ENCODE measurements around the gene NOCT. TPM values are rescaled to one million over a fixed set of nuclear protein-coding genes. Genes with fewer than 3 reads are reported as not detected.
"Not testable (repeated sequence)": the region's sequence is repeated elsewhere in the genome, so short reads cannot be mapped to it uniquely, and the experiment has no call there.

The NOCT gene
- total and polyA plus RNA-seq, 2 donors (not counting 1 experiment from before 2014, with no cell fraction given) = 2.6 to 3.8 TPM

GRCh38 chr4:139020384-139020783, 4.8 kb downstream of the NOCT start:
- H2AFZ ChIP-seq (ENCODE audit: insufficient read depth, low read depth, low read length, poor library complexity, severe bottlenecking) = no peak overlapping the region
- no peaks in the 10 kb centered on the region for H3K9me3 ChIP-seq (ENCODE audit: control extremely low read depth in 1 of 3, control insufficient read depth in 2 of 3, insufficient read depth in 1 of 3, low read length in 2 of 3)
- H3K79me2 ChIP-seq (ENCODE audit: control insufficient read depth, insufficient read depth, low read length) = peaks cover 49% of the 10 kb centered on the region
- POLR2A ChIA-PET = no interaction called here
- no peak overlapping the region for H3K27ac Mint-ChIP-seq
- ATAC-seq (ENCODE audit: low read depth) (no peak), DNase-seq (no peak)
- intact Hi-C loops (cut with micrococcal nuclease) = no loop called here
- TF ChIP-seq CTCF (IDR thresholded peaks at IDR 0.05) = no peak
- TF ChIP-seq EZH2 (IDR thresholded peaks at IDR 0.05; ENCODE audit: borderline replicate concordance, insufficient read depth, low read depth, low read length, poor library complexity, severe bottlenecking) = no peak
- H3K4me1 ChIP-seq (ENCODE audit: control insufficient read depth in 2 of 2, insufficient read depth in 2 of 2, low read length in 2 of 2) = peaks cover 5 to 9% of the 10 kb centered on the region in 2 donors
- peaks cover 0 to 2% of the 10 kb centered on the region in 2 experiments for H3K36me3 ChIP-seq (replicated peaks in 1 of 2; ENCODE audit: control extremely low read depth in 1 of 2, control insufficient read depth in 1 of 2, extremely low read depth in 1 of 2, insufficient read depth in 2 of 2, low read length in 1 of 2)
- CTCF ChIA-PET = interaction anchor here (1.0 to 6.7 kb wide), 2 partner anchors 10 to 149 kb away, joined by 3 to 77 read pairs; no protein-coding TSS in a partner anchor
- H4K20me1 ChIP-seq (ENCODE audit: control insufficient read depth, insufficient read depth, low read length, poor library complexity, severe bottlenecking) = peaks cover 4% of the 10 kb centered on the region
- H3K4me3 Mint-ChIP-seq = no peak overlapping the region
- no peaks in the 10 kb centered on the region for H3K27me3 ChIP-seq (replicated peaks in 1 of 4; ENCODE audit: control extremely low read depth in 1 of 4, control insufficient read depth in 3 of 4, insufficient read depth in 4 of 4, low read length in 3 of 4)
- H3K27me3 Mint-ChIP-seq = no peaks in the 10 kb centered on the region
- no peak overlapping the region for H3K9ac ChIP-seq (ENCODE audit: low read length)
- 100% methylated on average over 3 of the region's 4 CpGs for WGBS (ENCODE audit: insufficient coverage)
- no peak overlapping the region for H3K4me3 ChIP-seq (ENCODE audit: control extremely low read depth in 1 of 5, extremely low read depth in 1 of 5, insufficient read depth in 1 of 5, low read depth in 2 of 5, low read length in 4 of 5)
- H3K27ac ChIP-seq (ENCODE audit: low read length in 2 of 2) = no peak overlapping the region
- no peak overlapping the region for H3K4me2 ChIP-seq (replicated peaks; ENCODE audit: low read depth, low read length, poor library complexity, severe bottlenecking)
- H3K9me3 Mint-ChIP-seq (ENCODE audit: insufficient read depth) = no peaks in the 10 kb centered on the region
- peaks cover 20% of the 10 kb centered on the region for H3K4me1 Mint-ChIP-seq

GRCh38 chr4:139021071-139021470, 5.5 kb downstream of the NOCT start:
- CTCF ChIA-PET = interaction anchor here (6.7 kb wide), 1 partner anchor 9 kb away, joined by 77 read pairs; no protein-coding TSS in a partner anchor

More at GRCh38 chr4:139021071-139021470, 5.5 kb downstream of the NOCT start:
- peaks cover 20% of the 10 kb centered on the region for H3K4me1 Mint-ChIP-seq
- DNase-seq; H3K9me3 ChIP-seq (ENCODE audit: control extremely low read depth in 1 of 3, control insufficient read depth in 2 of 3, insufficient read depth in 1 of 3, low read length in 2 of 3); H3K4me3 Mint-ChIP-seq; POLR2A ChIA-PET; H3K36me3 ChIP-seq (replicated peaks in 1 of 2; ENCODE audit: control extremely low read depth in 1 of 2, control insufficient read depth in 1 of 2, extremely low read depth in 1 of 2, insufficient read depth in 2 of 2, low read length in 1 of 2); H3K9me3 Mint-ChIP-seq (ENCODE audit: insufficient read depth); H3K27ac Mint-ChIP-seq; ATAC-seq (ENCODE audit: low read depth); H3K9ac ChIP-seq (ENCODE audit: low read length); H3K27me3 ChIP-seq (replicated peaks in 1 of 4; ENCODE audit: control extremely low read depth in 1 of 4, control insufficient read depth in 3 of 4, insufficient read depth in 4 of 4, low read length in 3 of 4); H2AFZ ChIP-seq (ENCODE audit: insufficient read depth, low read depth, low read length, poor library complexity, severe bottlenecking); H3K27ac ChIP-seq (ENCODE audit: low read length in 2 of 2); H3K4me2 ChIP-seq (replicated peaks; ENCODE audit: low read depth, low read length, poor library complexity, severe bottlenecking); H3K4me1 ChIP-seq (ENCODE audit: control insufficient read depth in 2 of 2, insufficient read depth in 2 of 2, low read length in 2 of 2); H4K20me1 ChIP-seq (ENCODE audit: control insufficient read depth, insufficient read depth, low read length, poor library complexity, severe bottlenecking); intact Hi-C loops (cut with micrococcal nuclease); H3K4me3 ChIP-seq (ENCODE audit: control extremely low read depth in 1 of 5, extremely low read depth in 1 of 5, insufficient read depth in 1 of 5, low read depth in 2 of 5, low read length in 4 of 5); H3K27me3 Mint-ChIP-seq: not testable (repeated sequence)
- H3K79me2 ChIP-seq (ENCODE audit: control insufficient read depth, insufficient read depth, low read length) = peaks cover 51% of the 10 kb centered on the region
- WGBS (ENCODE audit: insufficient coverage) = 99% methylated on average over 9 of the region's 12 CpGs

Data from B cell (primary cell).